ENCODE data around the gene CTXND2. TPM values are rescaled to one million over a fixed set of nuclear protein-coding genes. Genes with fewer than 3 reads are reported as not detected.

CTXND2 gene
- total and polyA plus RNA-seq, 2 of the 4 experiments (the other 2 are of a cell fraction), result not detected

- TF ChIP-seq RAD21 (IDR thresholded peaks at IDR 0.05; ENCODE audit: low read length), result no peak
- no peak for TF ChIP-seq CHD1 (IDR thresholded peaks at IDR 0.05; ENCODE audit: low read depth, low read length)
- Histone ChIP-seq H3K4me1 (ENCODE audit: control insufficient read depth, insufficient read depth, low read length) (no peaks in the 10 kb centered on the region), H2BK15ac (ENCODE audit: low read depth, low read length) (no peak overlapping the region)
Measured at GRCh38 chr1:150893336-150893913, 6.5 kb downstream of the CTXND2 start.

More at GRCh38 chr1:150893336-150893913, 6.5 kb downstream of the CTXND2 start:
- H3K4me2 ChIP-seq (ENCODE audit: low read depth, low read length), result no peak overlapping the region
- no peaks in the 10 kb centered on the region for H3K36me3 ChIP-seq (ENCODE audit: control insufficient read depth, insufficient read depth, low read length)
- H3K4ac ChIP-seq (ENCODE audit: low read depth, low read length), result no peak overlapping the region
- POLR2A ChIA-PET (ENCODE audit: unreplicated experiment), result no interaction called here
- H2AK9ac ChIP-seq (replicated peaks; ENCODE audit: low read depth, low read length, poor library complexity), result no peak overlapping the region
- no peak overlapping the region for H4K91ac ChIP-seq (ENCODE audit: insufficient read depth, low read depth, low read length)
- H3K9me3 ChIP-seq (ENCODE audit: control insufficient read depth, insufficient read depth, low read length), result no peaks in the 10 kb centered on the region
- H3K56ac ChIP-seq (ENCODE audit: extremely low read depth, insufficient read depth, low read length), result no peak overlapping the region
- dilution Hi-C loops (cut with HindIII; ENCODE audit: low sequenced_read_pairs, unreplicated experiment), result no loop called here
- in situ Hi-C loops (cut with MboI; ENCODE audit: low sequenced_read_pairs), result no loop called here
- no peak overlapping the region for H2BK5ac ChIP-seq (ENCODE audit: low read depth, low read length, poor library complexity, severe bottlenecking)
- CTCF ChIA-PET, result no interaction called here
- no peak overlapping the region for H4K5ac ChIP-seq (ENCODE audit: low read depth, low read length)
- H3K14ac ChIP-seq (replicated peaks; ENCODE audit: low read depth, low read length), result no peak overlapping the region
- 0 out of 2 replicates have a peak, but pooled peaks cover 2% of the 10 kb centered on the region for H3K9me1 ChIP-seq (ENCODE audit: insufficient read depth, low read length)
- no peak overlapping the region for H3K23ac ChIP-seq (ENCODE audit: low read depth, low read length)
- H2AK5ac ChIP-seq (ENCODE audit: low read depth, low read length), result no peak overlapping the region
- no peak overlapping the region for H3K9ac ChIP-seq (ENCODE audit: low read depth, low read length)
- H3K27ac ChIP-seq (ENCODE audit: insufficient read depth, low read length), result no peak overlapping the region
- no peak overlapping the region for H3K4me3 ChIP-seq (ENCODE audit: insufficient read depth, low read depth, low read length)
- no TSS peak for BruUV-seq (replicated peaks)
- H4K8ac ChIP-seq (ENCODE audit: low read depth in 2 of 2, low read length in 2 of 2), result no peak overlapping the region
- intact Hi-C loops (cut with micrococcal nuclease), result no loop called here
- H2BK120ac ChIP-seq (ENCODE audit: low read depth, low read length), result no peak overlapping the region
- no peak for ATAC-seq (ENCODE audit: low read depth)
- H3K18ac ChIP-seq (ENCODE audit: low read depth, low read length), result no peak overlapping the region
- no peak for DNase-seq
- whole genome bisulfite sequencing, 2 experiments (ENCODE audit: extremely low coverage in 2 of 2, insufficient read length in 1 of 2), result 78% methylated on average over 3 of the region's 3 CpGs; no CpG with 5 or more reads in 1 of the 2 experiments
- H2AFZ ChIP-seq (replicated peaks; ENCODE audit: low read length, poor library complexity), result no peak overlapping the region
- H3K79me1 ChIP-seq (ENCODE audit: low read depth in 1 of 2, low read length in 2 of 2), result no peaks in the 10 kb centered on the region
- H3K27me3 ChIP-seq (ENCODE audit: control insufficient read depth, insufficient read depth, low read length), result peaks cover 1% of the 10 kb centered on the region; the same call in 1 of the 2 replicates
- no peaks in the 10 kb centered on the region for H4K20me1 ChIP-seq (ENCODE audit: insufficient read depth, low read length)
- no peak overlapping the region for H2BK20ac ChIP-seq (ENCODE audit: low read depth, low read length)
